Measurements from ENCODE around the gene PITPNB. TPM values are rescaled to one million over a fixed set of nuclear protein-coding genes. Genes with fewer than 3 reads are reported as not detected.

PITPNB gene
- total and polyA plus RNA-seq, 4 experiments from 2014 or later, result 68.8 to 88.4 (median 74.4) TPM

DNA sequence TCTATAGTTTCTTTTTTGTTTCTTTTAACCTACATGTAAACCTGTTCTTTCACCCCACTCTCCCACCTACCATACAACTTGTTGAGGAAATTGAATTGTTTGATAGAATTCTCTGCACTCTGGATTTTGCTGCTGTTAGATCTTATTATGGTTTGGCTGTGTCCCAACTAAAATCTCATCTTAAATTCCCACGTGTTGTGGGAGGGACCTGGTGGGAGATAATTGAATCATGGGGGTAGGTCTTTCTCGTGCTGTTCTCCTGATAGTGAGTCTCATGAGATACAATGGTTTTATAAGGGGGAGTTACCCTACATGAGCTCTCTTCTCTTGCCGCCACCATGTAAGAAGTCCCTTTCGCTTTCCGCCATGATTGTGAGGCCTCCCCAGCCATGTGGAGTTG is 15.0 kb upstream of the PITPNB start:
- DNase-seq, result no peak
- ChIA-PET CTCF (ENCODE audit: partially characterized antibody) (interaction anchor here (1.2 kb wide), 1 partner anchor 45 kb away, joined by 3 read pairs; no protein-coding TSS in a partner anchor), POLR2A (ENCODE audit: partially characterized antibody) (no interaction called here)
- Histone ChIP-seq H3K27me3 (ENCODE audit: insufficient read depth, low read length) (no peaks in the 10 kb centered on the region), H3K27ac (ENCODE audit: low read depth, low read length) (no peak overlapping the region), H3K9me3 (ENCODE audit: control insufficient read depth in 1 of 2, low read length in 2 of 2) (no peaks in the 10 kb centered on the region), H3K4me1 (ENCODE audit: insufficient read depth, low read length) (no peaks in the 10 kb centered on the region), H3K4me3 (ENCODE audit: low read length in 2 of 2) (no peak overlapping the region), H3K36me3 (ENCODE audit: insufficient read depth, low read length) (no peaks in the 10 kb centered on the region)
- peaks cover 9 to 24% of the 10 kb centered on the region in 2 donors for H3K36me3 Mint-ChIP-seq
- H3K4me3 Mint-ChIP-seq, result no peak overlapping the region
- H3K4me1 Mint-ChIP-seq, result peaks cover 0 to 2% (median under 1%) of the 10 kb centered on the region in 4 donors
- intact Hi-C loops (cut with micrococcal nuclease), result no loop called here
- no peaks in the 10 kb centered on the region for H3K27me3 Mint-ChIP-seq
- H3K9me3 Mint-ChIP-seq, result no peaks in the 10 kb centered on the region
- H3K27ac Mint-ChIP-seq, result peak overlapping the region in 1 of 7 donors; percentile 74

DNA sequence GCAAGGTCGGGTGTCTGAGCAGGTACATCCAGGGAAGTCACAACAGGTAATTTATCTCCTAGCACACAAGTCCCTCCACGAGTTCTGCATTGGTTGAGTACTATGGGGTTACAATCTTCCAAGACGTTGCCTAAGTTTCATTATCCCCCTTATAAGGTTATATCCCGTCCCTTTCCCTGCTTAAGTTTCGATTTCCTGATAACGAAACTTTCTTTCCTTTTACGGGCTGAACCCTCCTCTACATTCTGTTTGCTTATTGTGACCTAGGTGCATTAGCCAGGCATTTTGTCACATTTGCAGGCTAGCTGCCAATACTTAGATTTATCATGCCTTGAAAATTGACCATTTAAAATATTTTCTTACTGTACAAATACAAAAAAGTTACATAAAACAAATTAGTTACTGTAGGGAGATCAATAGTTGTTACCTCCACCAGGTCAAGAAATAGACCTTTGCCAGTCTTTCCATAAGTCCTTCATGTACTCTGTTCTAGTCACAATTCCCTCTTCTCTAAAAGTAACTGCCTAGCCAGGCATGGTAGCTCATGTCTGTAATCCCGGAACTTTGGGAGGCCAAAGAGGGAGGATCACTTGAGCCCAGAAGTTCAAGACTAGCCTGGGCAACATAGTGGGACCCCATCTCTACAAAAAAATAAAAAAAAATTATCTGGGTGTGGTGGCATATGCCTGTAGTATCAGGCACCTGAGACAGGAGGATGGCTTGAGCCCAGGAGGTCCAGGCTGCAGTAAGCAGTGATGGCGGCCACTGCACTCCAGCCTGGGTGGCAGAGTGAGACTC is 14.3 kb upstream of the PITPNB start:
- H3K27ac ChIP-seq (ENCODE audit: low read depth, low read length), result no peak overlapping the region
- Mint-ChIP-seq H3K27me3 (no peaks in the 10 kb centered on the region), H3K4me1 (peaks cover 0 to 2% (median under 1%) of the 10 kb centered on the region in 4 donors), H3K27ac (no peak overlapping the region), H3K36me3 (peaks cover 8 to 23% of the 10 kb centered on the region in 2 donors), H3K9me3 (no peaks in the 10 kb centered on the region), H3K4me3 (no peak overlapping the region)
- no peaks in the 10 kb centered on the region for H3K27me3 ChIP-seq (ENCODE audit: insufficient read depth, low read length)
- no peaks in the 10 kb centered on the region for H3K36me3 ChIP-seq (ENCODE audit: insufficient read depth, low read length)
- CTCF ChIA-PET (ENCODE audit: partially characterized antibody), result interaction anchor here (1.2 kb wide), 1 partner anchor 45 kb away, joined by 3 read pairs; no protein-coding TSS in a partner anchor
- no peaks in the 10 kb centered on the region for H3K4me1 ChIP-seq (ENCODE audit: insufficient read depth, low read length)
- no peak overlapping the region for H3K4me3 ChIP-seq (ENCODE audit: low read length in 2 of 2)
- DNase-seq, result no peak
- POLR2A ChIA-PET (ENCODE audit: partially characterized antibody), result no interaction called here
- intact Hi-C loops (cut with micrococcal nuclease), result no loop called here
- no peaks in the 10 kb centered on the region for H3K9me3 ChIP-seq (ENCODE audit: control insufficient read depth in 1 of 2, low read length in 2 of 2)

DNA sequence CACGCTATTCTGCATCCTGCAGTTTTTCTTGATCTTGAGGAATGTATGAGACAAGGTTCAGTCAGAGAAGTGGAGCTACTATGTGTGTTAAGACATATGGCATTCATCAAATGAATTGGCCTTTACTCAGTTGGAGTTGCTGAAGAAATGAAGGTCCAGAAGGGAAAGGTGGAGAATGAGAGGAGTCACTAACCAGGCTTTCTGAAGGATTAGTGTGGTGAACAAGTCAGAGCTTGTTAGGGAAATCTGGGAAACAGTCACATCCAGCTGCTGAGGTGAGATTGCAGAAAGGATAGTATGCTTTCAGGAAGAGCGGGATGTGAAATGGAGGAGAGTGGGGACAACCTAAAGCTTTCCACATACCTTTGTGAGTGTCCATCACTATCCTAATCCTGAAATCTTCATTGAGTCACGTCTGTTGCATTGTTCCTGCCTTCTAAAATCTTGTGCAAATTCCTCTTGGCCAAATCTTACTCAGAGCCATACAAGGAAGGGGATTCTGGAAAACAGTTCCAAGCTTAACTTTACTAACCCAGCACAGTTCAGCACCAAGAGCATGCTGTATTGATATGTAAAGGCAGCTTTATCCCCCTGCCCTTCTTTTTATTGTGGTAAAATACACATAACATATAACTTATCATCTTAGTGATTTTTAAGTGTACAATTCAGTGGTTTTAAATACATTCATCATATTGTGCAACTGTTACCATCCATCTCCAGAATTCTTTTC is 11.4 kb upstream of the PITPNB start:
- DNase-seq, result no peak
- Histone ChIP-seq H3K9me3 (ENCODE audit: control insufficient read depth in 1 of 2, low read length in 2 of 2) (no peaks in the 10 kb centered on the region), H3K27me3 (ENCODE audit: insufficient read depth, low read length) (no peaks in the 10 kb centered on the region), H3K27ac (ENCODE audit: low read depth, low read length) (no peak overlapping the region), H3K36me3 (ENCODE audit: insufficient read depth, low read length) (no peaks in the 10 kb centered on the region), H3K4me1 (ENCODE audit: insufficient read depth, low read length) (no peaks in the 10 kb centered on the region), H3K4me3 (ENCODE audit: low read length in 2 of 2) (no peak overlapping the region)
- peaks cover 4 to 15% of the 10 kb centered on the region in 2 donors for H3K36me3 Mint-ChIP-seq
- H3K4me3 Mint-ChIP-seq, result no peak overlapping the region
- no peaks in the 10 kb centered on the region for H3K9me3 Mint-ChIP-seq
- H3K27me3 Mint-ChIP-seq, result no peaks in the 10 kb centered on the region
- H3K27ac Mint-ChIP-seq, result no peak overlapping the region
- ChIA-PET CTCF (ENCODE audit: partially characterized antibody) (interaction anchor here (1.5 kb wide), 1 partner anchor 44 kb away, joined by 3 read pairs; no protein-coding TSS in a partner anchor), POLR2A (ENCODE audit: partially characterized antibody) (interaction anchor here (0.6 to 0.9 kb wide), 2 partner anchors 11 to 1427 kb away, joined by 3 read pairs; partner anchors contain the start of gene PITPNB)
- intact Hi-C loops (cut with micrococcal nuclease), result no loop called here
- H3K4me1 Mint-ChIP-seq, result peaks cover 6 to 11% (median 8%) of the 10 kb centered on the region in 4 donors

DNA sequence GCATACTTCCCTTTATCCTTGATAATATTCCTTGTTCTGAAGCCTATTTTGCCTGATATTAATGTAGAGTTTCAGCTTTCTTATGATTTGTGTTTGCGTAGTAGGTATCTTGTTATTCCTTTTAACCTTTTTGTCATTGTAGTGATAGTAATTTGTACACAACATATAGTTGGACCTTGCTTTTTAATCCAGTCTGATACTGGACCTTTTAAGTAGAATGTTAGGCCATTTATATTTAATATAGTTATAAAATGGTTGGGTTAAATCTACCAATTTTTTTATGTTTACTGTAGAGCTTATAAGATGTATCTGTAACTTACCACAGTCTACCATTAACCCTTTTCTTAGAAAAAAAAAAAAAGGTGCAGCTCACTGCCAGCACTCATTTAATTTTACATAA is 8.6 kb upstream of the PITPNB start:
- Mint-ChIP-seq H3K36me3 (peaks cover 6 to 16% of the 10 kb centered on the region in 2 donors), H3K27ac (no peak overlapping the region), H3K4me1 (peaks cover 11 to 21% (median 15%) of the 10 kb centered on the region in 4 donors), H3K4me3 (no peak overlapping the region), H3K27me3 (no peaks in the 10 kb centered on the region), H3K9me3 (no peaks in the 10 kb centered on the region)
- Histone ChIP-seq H3K36me3 (ENCODE audit: insufficient read depth, low read length) (no peaks in the 10 kb centered on the region), H3K4me1 (ENCODE audit: insufficient read depth, low read length) (no peaks in the 10 kb centered on the region), H3K27me3 (ENCODE audit: insufficient read depth, low read length) (no peaks in the 10 kb centered on the region), H3K27ac (ENCODE audit: low read depth, low read length) (no peak overlapping the region), H3K9me3 (ENCODE audit: control insufficient read depth in 1 of 2, low read length in 2 of 2) (no peaks in the 10 kb centered on the region), H3K4me3 (ENCODE audit: low read length in 2 of 2) (no peak overlapping the region)
- intact Hi-C loops (cut with micrococcal nuclease), result no loop called here
- POLR2A ChIA-PET (ENCODE audit: partially characterized antibody), result interaction anchor here (0.7 kb wide), 1 partner anchor 9 kb away, joined by 3 read pairs; the partner anchor contains the start of gene PITPNB
- CTCF ChIA-PET (ENCODE audit: partially characterized antibody), result interaction anchor here (1.4 kb wide), 1 partner anchor 10 kb away, joined by 5 read pairs; no protein-coding TSS in a partner anchor
- no peak for DNase-seq

DNA sequence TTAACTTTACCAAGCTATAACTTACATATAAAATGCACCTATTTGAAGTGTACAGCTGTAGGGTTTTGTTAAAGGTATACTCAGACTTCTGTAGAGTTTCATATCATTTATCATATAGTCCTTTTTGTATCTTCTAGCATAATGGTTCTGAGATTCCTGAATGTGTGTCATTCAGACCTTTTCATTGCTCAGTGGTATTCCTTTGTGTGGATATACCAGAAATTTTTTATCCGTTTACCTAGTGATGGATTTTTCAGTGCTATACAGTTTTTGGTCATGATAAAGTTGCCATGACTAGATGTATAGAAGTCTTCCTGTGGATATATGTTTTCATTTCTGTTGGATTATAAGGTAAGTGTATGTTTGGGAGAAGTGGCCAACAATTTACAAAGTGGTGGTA is 6.3 kb upstream of the PITPNB start:
- Histone ChIP-seq H3K4me1 (ENCODE audit: insufficient read depth, low read length) (peaks cover 14% of the 10 kb centered on the region), H3K4me3 (ENCODE audit: low read length in 2 of 2) (no peak overlapping the region), H3K27me3 (ENCODE audit: insufficient read depth, low read length) (no peaks in the 10 kb centered on the region), H3K27ac (ENCODE audit: low read depth, low read length) (no peak overlapping the region), H3K36me3 (ENCODE audit: insufficient read depth, low read length) (no peaks in the 10 kb centered on the region), H3K9me3 (ENCODE audit: control insufficient read depth in 1 of 2, low read length in 2 of 2) (no peaks in the 10 kb centered on the region)
- no peak for DNase-seq
- Mint-ChIP-seq H3K4me1 (peaks cover 21 to 36% (median 31%) of the 10 kb centered on the region in 4 donors), H3K9me3 (no peaks in the 10 kb centered on the region), H3K4me3 (no peak overlapping the region), H3K27me3 (no peaks in the 10 kb centered on the region), H3K27ac (peak overlapping the region in 1 of 7 donors; percentile 16), H3K36me3 (peaks cover 10 to 25% of the 10 kb centered on the region in 2 donors)
- ChIA-PET POLR2A (ENCODE audit: partially characterized antibody) (no interaction called here), CTCF (ENCODE audit: partially characterized antibody) (no interaction called here)
- intact Hi-C loops (cut with micrococcal nuclease), result no loop called here

DNA sequence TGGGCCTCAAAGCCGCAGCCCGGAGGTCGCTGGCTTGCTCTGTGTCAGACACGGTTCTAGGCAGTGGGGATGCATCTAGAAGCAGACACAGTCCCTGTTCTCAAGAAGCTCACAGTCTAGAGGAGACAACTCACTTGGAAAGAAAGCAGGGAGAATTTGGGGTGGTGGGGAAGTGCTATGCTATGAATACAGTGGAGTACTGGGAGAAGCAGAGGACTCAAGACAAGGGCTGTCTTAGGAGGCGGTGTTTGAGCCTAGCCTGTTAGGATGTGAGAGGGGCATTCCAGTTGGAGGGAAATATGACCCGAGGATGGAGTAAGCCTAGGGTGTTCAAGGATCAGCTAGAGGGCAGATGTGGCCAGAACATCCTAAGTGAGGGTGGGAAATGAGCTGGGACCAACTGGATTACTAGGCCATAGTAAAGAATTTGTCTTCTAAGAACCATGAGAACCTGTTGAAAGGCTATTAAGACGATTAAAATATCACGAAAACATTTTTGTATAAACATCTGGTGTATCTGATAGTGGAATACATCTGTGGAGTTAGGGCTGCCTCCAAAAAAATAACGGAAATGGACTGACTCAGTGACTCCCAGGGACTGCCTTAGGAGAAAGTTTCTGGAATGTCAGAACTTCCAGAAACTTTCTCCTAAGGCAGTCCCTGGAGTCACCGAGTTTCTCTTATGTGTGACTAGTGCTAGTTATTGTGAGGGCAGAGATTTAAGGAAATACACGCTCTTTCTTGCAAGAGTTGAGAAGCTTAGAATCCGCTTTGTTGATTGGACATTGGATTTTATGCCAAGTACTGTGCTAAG is 1.1 kb upstream of the PITPNB start:
- ChIA-PET POLR2A (ENCODE audit: partially characterized antibody) (interaction anchor here (0.7 to 1.8 kb wide), 4 partner anchors 26 to 1437 kb away, joined by 3 to 8 read pairs (median 6); partner anchors contain the start of genes HPS4, MN1 and SRRD), CTCF (ENCODE audit: partially characterized antibody) (interaction anchor here (1.3 to 2.5 kb wide), 2 partner anchors 33 to 36 kb away, joined by 3 to 16 read pairs; no protein-coding TSS in a partner anchor)
- Mint-ChIP-seq H3K9me3 (peaks cover 0 to 6% (median 0%) of the 10 kb centered on the region in 8 donors), H3K4me1 (peaks cover 37 to 71% (median 59%) of the 10 kb centered on the region in 4 donors), H3K4me3 (peak overlapping the region; percentile 99 to 100 (median 100)), H3K27me3 (no peaks in the 10 kb centered on the region), H3K36me3 (peaks cover 10 to 41% of the 10 kb centered on the region in 2 donors), H3K27ac (peak overlapping the region; percentile 99 to 100 (median 99))
- Histone ChIP-seq H3K9me3 (ENCODE audit: control insufficient read depth in 1 of 2, low read length in 2 of 2) (no peaks in the 10 kb centered on the region), H3K27me3 (ENCODE audit: insufficient read depth, low read length) (no peaks in the 10 kb centered on the region), H3K27ac (ENCODE audit: low read depth, low read length) (peak overlapping the region; percentile 98), H3K4me3 (ENCODE audit: low read length in 2 of 2) (peak overlapping the region; percentile 86 to 94), H3K36me3 (ENCODE audit: insufficient read depth, low read length) (no peaks in the 10 kb centered on the region), H3K4me1 (ENCODE audit: insufficient read depth, low read length) (peaks cover 46% of the 10 kb centered on the region)
- DNase-seq, result no peak
- intact Hi-C loops (cut with micrococcal nuclease), result loop anchor here (1.0 to 10.0 kb wide), 6 partner anchors 33 to 1465 kb away; partner anchors contain the start of genes AP1B1, EWSR1 and ZNRF3
